ENCODE data around the gene ABCA3.
"Not testable (repeated sequence)": the region's sequence is repeated elsewhere in the genome, so short reads cannot be mapped to it uniquely, and the experiment has no call there.

Gene ABCA3

GRCh38 chr16:2250652-2251295 lies 89.8 kb downstream of the ABCA3 start:
- no peak for DNase-seq

- DNase-seq: no peak
These were observed 94.1 kb downstream of the ABCA3 start for GRCh38 chr16:2246301-2246885.

- DNase-seq: no peak
These were observed 95.4 kb downstream of the ABCA3 start for GRCh38 chr16:2244926-2245795.

GRCh38 chr16:2244301-2244700 lies 96.2 kb downstream of the ABCA3 start:
- DNase-seq: peak; percentile 28

- no peak for DNase-seq
These were observed 96.7 kb downstream of the ABCA3 start for GRCh38 chr16:2243781-2244180.

DNA sequence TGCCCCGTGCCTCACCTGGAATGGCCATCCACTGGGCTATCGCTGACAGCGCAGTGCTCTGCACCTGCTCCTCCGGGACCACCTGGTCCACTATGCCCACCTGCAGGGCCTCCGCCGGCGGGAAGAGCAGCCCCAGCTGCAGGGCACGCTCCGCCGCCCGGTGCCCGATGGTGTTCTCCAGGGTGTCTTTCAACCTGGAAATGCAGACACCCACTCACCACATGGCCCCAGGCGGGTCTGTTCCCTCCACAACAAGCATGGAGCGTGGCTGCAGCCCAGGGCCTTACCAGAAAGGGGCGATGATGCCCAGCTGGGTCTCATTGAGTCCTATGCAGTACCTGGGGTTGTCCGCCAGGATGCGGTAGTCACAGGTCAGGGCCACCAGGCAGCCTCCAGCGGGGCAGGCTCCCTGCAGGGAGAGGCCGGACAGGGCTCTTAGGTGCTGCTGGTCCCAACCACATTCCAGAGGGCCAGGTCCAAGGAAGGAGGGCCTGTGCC lies 97.4 kb downstream of the ABCA3 start:
- no peak for DNase-seq

DNA sequence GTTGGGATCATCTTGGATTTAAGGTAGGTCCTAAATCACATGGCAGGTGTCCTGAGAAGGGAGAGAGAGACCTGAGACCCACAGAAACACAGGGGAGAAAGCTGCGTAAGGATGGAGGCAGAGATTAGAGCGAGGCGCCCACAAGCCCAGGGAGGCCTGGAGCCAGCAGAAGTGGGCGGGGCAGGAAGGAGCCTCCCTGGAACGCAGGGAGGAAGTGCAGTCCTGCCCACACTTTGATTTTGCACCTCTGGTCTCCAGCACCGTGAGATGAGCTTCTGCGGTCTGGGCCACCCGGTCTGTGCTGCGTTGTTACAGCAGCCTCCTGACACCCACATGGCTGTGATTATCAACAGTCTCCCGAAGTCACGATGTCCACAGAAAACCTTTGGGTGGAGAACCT lies 97.9 kb downstream of the ABCA3 start:
- no peak for DNase-seq

- DNase-seq: not testable (repeated sequence)
These were observed 100.2 kb downstream of the ABCA3 start for GRCh38 chr16:2240331-2240730.

- DNase-seq: no peak
These were observed 101.5 kb downstream of the ABCA3 start for GRCh38 chr16:2238838-2239675.

DNA sequence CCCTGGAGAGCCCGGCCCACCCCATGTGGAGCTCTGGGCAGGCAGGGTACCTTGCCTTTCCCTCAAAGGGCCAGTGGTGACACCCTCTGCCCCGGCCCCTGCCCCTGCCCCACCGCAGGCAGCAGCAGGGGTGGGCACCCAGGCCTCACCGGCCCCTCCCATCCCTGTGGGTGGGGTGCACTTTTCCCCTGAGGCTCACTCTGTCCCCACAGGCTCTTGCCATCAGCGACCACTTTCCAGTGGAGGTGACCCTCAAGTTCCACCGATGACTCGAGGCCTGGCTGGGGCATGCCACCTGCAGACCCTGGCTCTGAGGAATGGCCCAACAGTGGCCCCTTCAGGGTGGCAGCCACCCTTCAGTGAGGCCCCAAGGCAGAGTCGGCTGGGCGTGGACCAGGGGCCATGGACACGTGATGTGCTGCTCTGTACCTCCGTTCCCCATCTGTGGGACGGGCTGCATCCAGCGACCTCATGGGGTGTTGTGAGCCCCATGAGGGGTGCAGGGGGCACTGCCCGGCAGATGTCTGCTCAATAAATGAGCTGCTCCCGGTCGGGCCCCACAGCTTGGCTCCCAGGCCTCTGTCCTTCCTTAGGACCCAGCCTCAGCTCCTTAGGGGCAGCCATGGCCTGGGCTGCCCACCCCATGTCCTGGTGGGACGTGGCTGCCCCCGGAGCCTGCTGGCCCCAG lies 102.2 kb downstream of the ABCA3 start:
- DNase-seq: no peak

DNA sequence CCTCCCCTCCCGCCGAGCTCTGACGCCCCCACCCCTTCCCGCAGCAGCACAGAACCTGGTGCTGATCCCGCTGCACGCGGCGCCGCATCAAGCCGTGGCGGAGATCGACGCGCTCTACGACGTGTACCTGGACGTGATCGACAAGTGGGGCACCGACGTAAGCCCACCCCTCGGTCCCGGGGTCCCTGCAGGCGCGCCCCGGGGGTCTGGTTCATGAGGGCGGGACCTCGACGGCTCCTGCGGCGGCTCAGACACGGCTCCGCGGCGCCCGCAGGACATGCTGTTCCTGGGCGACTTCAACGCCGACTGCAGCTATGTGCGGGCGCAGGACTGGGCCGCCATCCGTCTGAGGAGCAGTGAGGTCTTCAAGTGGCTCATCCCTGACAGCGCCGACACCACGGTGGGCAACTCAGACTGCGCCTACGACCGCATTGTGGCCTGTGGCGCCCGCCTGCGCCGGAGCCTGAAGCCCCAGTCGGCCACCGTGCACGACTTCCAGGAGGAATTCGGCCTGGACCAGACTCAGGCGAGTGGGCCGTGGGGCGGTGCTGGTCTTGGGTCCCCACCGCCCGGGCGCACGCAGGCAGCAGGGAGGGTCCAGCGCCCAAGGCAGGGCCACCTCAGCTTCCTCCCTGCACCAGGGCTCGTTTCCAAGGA lies 102.9 kb downstream of the ABCA3 start:
- no peak for DNase-seq

GRCh38 chr16:2237102-2237482 lies 103.4 kb downstream of the ABCA3 start:
- peak; percentile 38 for DNase-seq

DNA sequence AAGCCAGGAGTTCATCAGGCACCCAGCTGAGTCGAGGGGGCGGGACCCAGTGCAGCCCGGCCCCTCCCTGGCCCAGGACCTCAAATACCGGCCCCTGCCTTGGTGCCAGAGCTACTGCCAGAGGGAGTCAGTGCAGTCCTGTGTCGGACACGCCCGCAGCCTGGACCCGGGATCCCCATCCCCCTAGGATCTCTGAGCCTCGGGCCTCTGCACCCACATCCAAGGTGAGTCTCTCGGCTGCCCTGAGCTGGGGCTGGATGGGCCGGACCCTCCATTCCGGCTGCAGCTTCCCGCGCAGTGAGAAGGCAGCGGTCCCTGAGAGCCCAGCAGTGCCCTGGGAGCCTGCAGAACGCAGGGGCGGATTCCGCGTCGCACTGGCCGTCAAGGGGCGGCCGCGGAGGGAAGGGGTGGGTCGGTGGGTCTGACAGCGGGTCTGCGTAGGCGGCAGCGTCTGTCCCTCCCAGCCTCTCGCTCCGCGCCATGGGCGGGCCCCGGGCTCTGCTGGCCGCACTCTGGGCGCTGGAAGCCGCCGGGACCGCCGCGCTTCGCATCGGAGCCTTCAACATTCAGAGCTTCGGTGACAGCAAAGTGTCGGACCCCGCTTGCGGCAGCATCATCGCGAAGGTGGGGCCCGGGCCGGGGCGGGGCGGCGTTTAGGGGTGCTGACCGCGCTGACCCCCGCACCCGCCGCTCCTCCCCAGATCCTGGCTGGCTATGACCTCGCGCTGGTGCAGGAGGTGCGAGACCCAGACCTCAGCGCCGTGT lies 104.0 kb downstream of the ABCA3 start, which contains the start of gene DNASE1L2:
Gene DNASE1L2, plus strand, starts transcription at position 108 of the 765 bp plus-strand sequence. Its CDS starts 373 bp downstream, at position 481.
- DNase-seq: peak; percentile 53

DNA sequence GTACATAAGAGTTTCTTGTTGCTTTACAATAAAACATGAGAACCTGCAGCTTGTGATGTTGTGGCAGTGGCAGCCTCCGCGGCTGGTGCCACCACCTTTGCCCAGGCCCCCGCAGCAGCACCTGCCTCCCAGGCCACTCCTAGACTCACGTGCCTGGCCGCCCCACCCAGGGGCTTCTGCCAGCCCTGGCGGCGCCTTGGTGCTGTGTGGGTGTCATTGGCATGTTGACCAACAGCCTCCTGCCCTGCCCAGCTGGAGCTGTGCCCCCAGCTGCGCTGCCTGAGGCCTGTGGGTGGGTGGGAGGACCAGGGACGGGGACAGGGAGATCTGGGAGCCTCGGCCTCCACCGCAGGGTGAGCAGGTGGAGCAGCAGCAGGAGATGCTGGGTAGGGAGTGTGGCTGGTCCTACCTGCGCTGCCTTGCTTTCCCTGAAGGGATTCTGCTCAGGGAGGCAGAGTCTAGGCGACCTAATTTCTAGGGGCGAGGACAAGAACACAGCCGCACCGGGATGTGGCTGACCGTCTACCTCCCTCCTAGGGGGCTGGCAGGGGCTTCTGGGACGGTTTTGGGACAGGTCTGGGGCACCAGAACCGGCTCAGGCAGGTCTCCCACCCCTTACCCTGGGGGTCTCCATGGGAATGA lies 104.7 kb downstream of the ABCA3 start:
- no peak for DNase-seq

GRCh38 chr16:2235234-2235651 lies 105.3 kb downstream of the ABCA3 start:
- DNase-seq: no peak

DNA sequence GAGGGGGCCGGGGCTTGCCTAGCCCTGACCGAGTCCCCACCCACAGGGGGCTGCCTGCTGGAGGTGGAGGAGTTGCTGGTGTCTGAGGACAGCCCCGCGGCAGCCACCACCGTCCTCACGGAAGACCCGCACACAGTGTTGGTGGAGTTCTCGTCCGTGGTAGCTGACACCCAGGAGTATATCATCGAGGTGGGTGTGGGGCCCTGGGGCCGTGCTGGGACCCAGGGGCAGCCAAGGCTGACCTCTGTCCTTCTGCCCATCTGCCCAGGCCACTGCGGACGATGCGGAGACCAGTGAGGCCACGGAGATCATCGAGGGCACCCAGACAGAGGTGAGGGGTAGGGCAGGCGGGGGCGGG lies 105.7 kb downstream of the ABCA3 start:
- no peak for DNase-seq

DNA sequence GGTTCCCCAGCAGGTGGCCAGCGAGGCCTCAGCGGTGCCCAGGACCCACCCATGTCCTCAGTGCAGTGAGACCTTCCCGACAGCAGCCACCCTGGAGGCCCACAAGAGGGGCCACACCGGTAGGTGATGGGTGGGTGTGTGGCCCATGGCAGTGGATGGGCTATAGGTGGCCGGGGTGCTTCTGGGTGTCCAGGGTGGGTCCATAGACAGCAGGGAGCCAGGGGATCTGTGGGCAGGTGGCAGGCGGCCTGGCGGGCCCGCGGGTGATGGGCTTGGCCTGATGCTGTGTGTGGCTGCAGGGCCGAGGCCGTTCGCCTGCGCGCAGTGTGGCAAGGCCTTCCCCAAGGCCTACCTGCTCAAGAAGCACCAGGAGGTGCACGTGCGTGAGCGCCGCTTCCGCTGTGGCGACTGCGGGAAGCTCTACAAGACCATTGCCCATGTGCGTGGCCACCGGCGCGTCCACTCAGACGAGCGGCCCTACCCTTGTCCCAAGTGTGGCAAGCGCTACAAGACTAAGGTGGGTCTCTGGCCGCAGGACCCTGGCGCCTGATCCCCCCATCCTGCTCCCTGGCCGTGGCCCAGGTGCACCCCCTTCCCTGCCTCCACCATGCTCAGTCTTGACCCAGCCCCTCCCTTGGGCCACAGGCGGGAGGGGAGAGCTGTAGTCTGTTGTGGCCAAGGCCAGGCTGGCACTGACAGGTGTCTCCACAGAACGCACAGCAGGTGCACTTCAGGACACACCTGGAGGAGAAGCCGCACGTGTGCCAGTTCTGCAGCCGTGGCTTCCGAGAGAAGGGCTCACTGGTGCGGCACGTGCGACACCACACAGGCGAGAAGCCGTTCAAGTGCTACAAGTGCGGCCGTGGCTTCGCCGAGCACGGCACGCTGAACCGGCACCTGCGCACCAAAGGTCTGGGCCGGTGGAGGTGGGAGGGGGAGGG lies 106.4 kb downstream of the ABCA3 start:
- no peak for DNase-seq

GRCh38 chr16:2233046-2233775 lies 107.3 kb downstream of the ABCA3 start:
- no peak for DNase-seq
